ENCODE results near the gene CRX. TPM values are rescaled to one million over a fixed set of nuclear protein-coding genes. Genes with fewer than 3 reads are reported as not detected.

Gene CRX
- total RNA-seq, 120 experiments from 2014 or later, result 0.10 to 0.18 (median 0.11) TPM; not detected in 111

Other genes starting within 250 kb of the CRX start
- 1 to 10 TPM in 85 of 120 experiments, under 1 TPM in 35; 0.50 to 4.5 (median 1.3) TPM for gene ZNF541, start 248.8 kb upstream of the CRX start, total RNA-seq
- 10 to 100 TPM; 14.1 to 34.9 (median 22.9) TPM for gene BICRA, start 212.8 kb upstream of the CRX start, total RNA-seq
- 10 to 100 TPM; 12.2 to 45.9 (median 22.6) TPM for gene EHD2, start 108.5 kb upstream of the CRX start, total RNA-seq
- 100 to 1,000 TPM in 112 of 120 experiments, 10 to 100 TPM in 8; 84.8 to 189 (median 120) TPM for gene NOP53, start 76.4 kb upstream of the CRX start, total RNA-seq
- 100 to 1,000 TPM; 527 to 872 (median 653) TPM for gene SELENOW, start 43.2 kb upstream of the CRX start, total RNA-seq
- gene TPRX1, start 17.4 kb upstream of the CRX start, total RNA-seq, result not detected
- not detected for gene TPRX2, start 37.3 kb downstream of the CRX start, total RNA-seq
- gene SULT2A1, start 64.4 kb downstream of the CRX start, total RNA-seq, result under 1 TPM in 1 of 120 experiments, not detected in 119; 0.23 TPM
- gene BSPH1, start 170.2 kb downstream of the CRX start, total RNA-seq, result 1 to 10 TPM in 2 of 120 experiments, under 1 TPM in 1, not detected in 117; 0.88 to 1.1 (median 1.0) TPM
- not detected for gene ELSPBP1, start 172.7 kb downstream of the CRX start, total RNA-seq
- under 1 TPM in 2 of 120 experiments, not detected in 118; 0.41 to 0.54 TPM for gene CABP5, start 222.1 kb downstream of the CRX start, total RNA-seq

Data from dorsolateral prefrontal cortex (tissue), 118 donors.